ENCODE data around the gene TNFRSF14. TPM values are rescaled to one million over a fixed set of nuclear protein-coding genes. Genes with fewer than 3 reads are reported as not detected.

TNFRSF14 gene
- total and polyA plus RNA-seq, 4 donors = 14.8 to 38.1 (median 29.1) TPM

- no peak for TF ChIP-seq MAX (IDR thresholded peaks at IDR 0.05)
Observed at GRCh38 chr1:2570332-2570731, 14.2 kb downstream of the TNFRSF14 start (continued).

GRCh38 chr1:2571348-2571747, 15.2 kb downstream of the TNFRSF14 start:
- Histone ChIP-seq H3K36me3 (ENCODE audit: control insufficient read depth in 4 of 4, insufficient read depth in 3 of 4, low read depth in 1 of 4, low read length in 3 of 4) (no peaks in the 10 kb centered on the region), H3K9me3 (ENCODE audit: control insufficient read depth in 4 of 4, low read length in 3 of 4) (peaks cover 0 to 5% (median 1%) of the 10 kb centered on the region in 4 donors), H3K9ac (ENCODE audit: low read depth in 1 of 2, low read length in 2 of 2) (no peak overlapping the region), H3K27ac (ENCODE audit: low read depth in 1 of 2, low read length in 2 of 2) (no peak overlapping the region), H3K4me3 (ENCODE audit: low read depth in 1 of 3, low read length in 3 of 3) (no peak overlapping the region), H3K27me3 (ENCODE audit: control insufficient read depth in 4 of 4, insufficient read depth in 4 of 4, low read length in 3 of 4) (no peaks in the 10 kb centered on the region), H3K4me1 (ENCODE audit: control insufficient read depth in 4 of 4, insufficient read depth in 4 of 4, low read length in 3 of 4) (peaks cover 3 to 16% (median 6%) of the 10 kb centered on the region in 4 donors)
- no peak for DNase-seq (ENCODE audit: low spot score)
- WGBS = 64% methylated on average over 9 of the region's 9 CpGs
- TF ChIP-seq EGR1 (IDR thresholded peaks at IDR 0.05; ENCODE audit: low read depth in 2 of 2) = no peak
- TF ChIP-seq RXRA (IDR thresholded peaks at IDR 0.05) = peak in 1 of 2 donors; percentile 49
- no peak for TF ChIP-seq REST (IDR thresholded peaks at IDR 0.05)
- peak in 1 of 2 donors; percentile 47 for TF ChIP-seq HNF4A (conservative IDR thresholded peaks at IDR 0.05)
- no peak for TF ChIP-seq GABPA (IDR thresholded peaks at IDR 0.05 in 1 of 2, conservative IDR thresholded peaks at IDR 0.05 in 1 of 2)
- TF ChIP-seq HNF4G (IDR thresholded peaks at IDR 0.05) = no peak
- TF ChIP-seq FOXA2 (IDR thresholded peaks at IDR 0.05) = no peak
- no peak for TF ChIP-seq ZBTB33 (IDR thresholded peaks at IDR 0.05)
- TF ChIP-seq ATF3 (IDR thresholded peaks at IDR 0.05) = no peak
- TF ChIP-seq SP1 (IDR thresholded peaks at IDR 0.05) = no peak
- no peak for TF ChIP-seq YY1 (IDR thresholded peaks at IDR 0.05)
- no peak for TF ChIP-seq MAX (IDR thresholded peaks at IDR 0.05)
- no peak for TF ChIP-seq NR2F2 (IDR thresholded peaks at IDR 0.05)
- TF ChIP-seq TAF1 (conservative IDR thresholded peaks at IDR 0.05) = no peak

- 91% methylated on average over 8 of the region's 8 CpGs for WGBS
- TF ChIP-seq RXRA (IDR thresholded peaks at IDR 0.05) = no peak
- no peak for TF ChIP-seq CTCF (IDR thresholded peaks at IDR 0.05; ENCODE audit: low read depth, low read length, missing input control)
- no peak for TF ChIP-seq GABPA (IDR thresholded peaks at IDR 0.05 in 1 of 2, conservative IDR thresholded peaks at IDR 0.05 in 1 of 2)
- no peak for TF ChIP-seq ATF3 (IDR thresholded peaks at IDR 0.05)
- no peak for TF ChIP-seq FOXA2 (IDR thresholded peaks at IDR 0.05)
- no peak for TF ChIP-seq EGR1 (IDR thresholded peaks at IDR 0.05; ENCODE audit: low read depth in 2 of 2)
- no peak for TF ChIP-seq SP1 (IDR thresholded peaks at IDR 0.05)
- no peak for TF ChIP-seq HNF4A (conservative IDR thresholded peaks at IDR 0.05)
- no peak for TF ChIP-seq MAX (IDR thresholded peaks at IDR 0.05)
- TF ChIP-seq ZBTB33 (IDR thresholded peaks at IDR 0.05) = no peak
- no peaks in the 10 kb centered on the region for H3K36me3 ChIP-seq (ENCODE audit: control insufficient read depth in 4 of 4, insufficient read depth in 3 of 4, low read depth in 1 of 4, low read length in 3 of 4)
- no peak overlapping the region for H3K27ac ChIP-seq (ENCODE audit: low read depth in 1 of 2, low read length in 2 of 2)
- no peaks in the 10 kb centered on the region for H3K27me3 ChIP-seq (ENCODE audit: control insufficient read depth in 4 of 4, insufficient read depth in 4 of 4, low read length in 3 of 4)
- DNase-seq (ENCODE audit: low spot score) = no peak
- H3K4me1 ChIP-seq (ENCODE audit: control insufficient read depth in 4 of 4, insufficient read depth in 4 of 4, low read length in 3 of 4) = peaks cover 3 to 26% (median 16%) of the 10 kb centered on the region in 4 donors
- H3K4me3 ChIP-seq (ENCODE audit: low read depth in 1 of 3, low read length in 3 of 3) = no peak overlapping the region
- H3K9ac ChIP-seq (ENCODE audit: low read depth in 1 of 2, low read length in 2 of 2) = no peak overlapping the region
- H3K9me3 ChIP-seq (ENCODE audit: control insufficient read depth in 4 of 4, low read length in 3 of 4) = peaks cover 0 to 5% (median 1%) of the 10 kb centered on the region in 4 donors
Observed at GRCh38 chr1:2573250-2573920, 17.2 kb downstream of the TNFRSF14 start.
